ENCODE data around the gene PTPN21.

The PTPN21 gene

GRCh38 chr14:88554457-88555286, at the start of gene PTPN21:
PTPN21 (minus strand) TSS chr14:88555007; CDS start chr14:88550417, 4,590 bp downstream.
- peak; percentile 53 for DNase-seq

GRCh38 chr14:88604212-88604611, 49.4 kb upstream of the PTPN21 start:
- DNase-seq, result no peak

GRCh38 chr14:88599761-88600439, 45.1 kb upstream of the PTPN21 start:
- no peak for DNase-seq

- no peak for DNase-seq
These were observed 44.5 kb upstream of the PTPN21 start for GRCh38 chr14:88599326-88599725.

GRCh38 chr14:88598097-88598675, 43.4 kb upstream of the PTPN21 start:
- no peak for DNase-seq

GRCh38 chr14:88597601-88598000, 42.8 kb upstream of the PTPN21 start:
- no peak for DNase-seq

GRCh38 chr14:88597038-88597437, 42.2 kb upstream of the PTPN21 start:
- DNase-seq, result no peak

- no peak for DNase-seq
These were observed 37.2 kb upstream of the PTPN21 start for GRCh38 chr14:88592031-88592430.

GRCh38 chr14:88590173-88590572, 35.4 kb upstream of the PTPN21 start:
- no peak for DNase-seq

GRCh38 chr14:88588081-88588480, 33.3 kb upstream of the PTPN21 start:
- DNase-seq, result no peak

- no peak for DNase-seq
These were observed 29.6 kb upstream of the PTPN21 start for GRCh38 chr14:88584451-88584850.

- no peak for DNase-seq
These were observed 21.4 kb upstream of the PTPN21 start for GRCh38 chr14:88576222-88576621.

GRCh38 chr14:88572117-88572516, 17.3 kb upstream of the PTPN21 start:
- no peak for DNase-seq

GRCh38 chr14:88568196-88568595, 13.4 kb upstream of the PTPN21 start:
- no peak for DNase-seq

GRCh38 chr14:88565427-88565826, 10.6 kb upstream of the PTPN21 start:
- DNase-seq, result no peak

- DNase-seq, result no peak
These were observed 9.0 kb upstream of the PTPN21 start for GRCh38 chr14:88563845-88564244.

GRCh38 chr14:88562831-88563686, 8.3 kb upstream of the PTPN21 start, which contains the start of gene ZC3H14:
ZC3H14 (plus strand) TSS chr14:88563037; CDS start chr14:88563134, 97 bp downstream.
- DNase-seq, result peak; percentile 88

GRCh38 chr14:88562532-88562830, 7.7 kb upstream of the PTPN21 start:
- DNase-seq, result no peak

GRCh38 chr14:88559852-88560251, 5.0 kb upstream of the PTPN21 start:
- DNase-seq, result peak; percentile 23

- DNase-seq, result no peak
These were observed 1.8 kb upstream of the PTPN21 start for GRCh38 chr14:88556581-88556980.

GRCh38 chr14:88553886-88554456, 836 bp downstream of the PTPN21 start:
- DNase-seq, result peak; percentile 5

- no peak for DNase-seq
These were observed 1.9 kb downstream of the PTPN21 start for GRCh38 chr14:88552876-88553275.

GRCh38 chr14:88551980-88552431, 2.8 kb downstream of the PTPN21 start:
- no peak for DNase-seq
